Ovary (tissue), 9 donors: ENCODE measurements around the gene ADNP2. TPM values are rescaled to one million over a fixed set of nuclear protein-coding genes. Genes with fewer than 3 reads are reported as not detected.

Source experiments
- DNase-seq, 5 donors: peaks; one replicate each; pipeline ENCODE4 v3.0.0-alpha.2; 2019 to 2020
- H3K27ac ChIP-seq, 2 donors: fragments of 200-600 bp; one replicate each; pipeline versions ENCODE4 v1.5.1 to v1.8.0; 2019 to 2022
- H3K27me3 ChIP-seq: fragments of 200-600 bp; one replicate; pipeline ENCODE4 v1.8.0; 2022
- H3K36me3 ChIP-seq: fragments of 200-600 bp; sonication (generic); one replicate; pipeline ENCODE4 v1.5.1; 2019
- H3K4me1 ChIP-seq: one replicate; pipeline ENCODE4 v1.8.1; 2013; ENCODE audit warnings: mild to moderate bottlenecking, moderate library complexity; ENCODE audit not compliant: insufficient read depth
- H3K4me3 ChIP-seq: fragments of 200-600 bp; sonication (generic); one replicate; pipeline ENCODE4 v1.5.1; 2017
- H3K9me3 ChIP-seq, 2 donors: fragments of 200-600 bp in 1 of 2; sonication (generic) in 1 of 2; one replicate each; pipeline versions ENCODE4 v1.5.1 to v1.8.1; 2013 to 2019; ENCODE audit warnings: mild to moderate bottlenecking in 1 of 2, moderate library complexity in 1 of 2
- EP300 ChIP-seq: sonication (generic); formaldehyde crosslinking; IDR thresholded peaks from one replicate; pipeline ENCODE4 v1.6.1; 2017; ENCODE audit warnings: antibody characterized with exemption
- POLR2A ChIP-seq: fragments of 450-650 bp; IDR thresholded peaks from one replicate; pipeline ENCODE4 v1.6.1; 2017; ENCODE audit warnings: antibody characterized with exemption, mild to moderate bottlenecking, moderate library complexity
- WGBS, 3 donors: extraction: QIAGEN DNeasy Blood & Tissue Kit in 1 of 3; methylation state at CpG; one replicate each; pipeline versions ENCODE4 v1.1.5 to v1.1.7; 2013 to 2017; 5-methylcytosine and 5-hydroxymethylcytosine counted together
- intact Hi-C, 4 donors: fragments of 100-400 bp; cut with DNase I; formaldehyde crosslinking; loops; one replicate each; pipeline versions ENCODE4 v1.11.0 to v1.15.1; 2022 to 2023
- polyA plus RNA-seq, 2 donors: library from polyadenylated mRNA; stranded (reverse); fragments of 200-250 nt in 1 of 2; fragments of 350-450 nt in 1 of 2; fragmentation: Illumina TruSeq in 1 of 2; extraction: RNeasy Lipid Tissue Mini Kit (QIAGEN cat#74804) in 1 of 2; gene quantifications; one replicate each; pipeline ENCODE4 v1.2.3, GENCODE V29; 2013 to 2014
- total RNA-seq, 7 donors: library from RNA; depleted of rRNA in 2 of 7; stranded (reverse); fragments of >200 nt in 2 of 7; fragmentation: NEBNext Ultra II Directional in 3 of 7; extraction: Animal tissue kit (Norgen Biotek cat#: 25700) in 3 of 7; gene quantifications; one replicate each; pipeline versions ENCODE4 v1.1.0 to v1.2.4, GENCODE V29; 2016 to 2023
- TF ChIP-seq, protein P1 (sequence below), 3 donors: fragments of 450-650 bp in 2 of 3; fragments of 200-600 bp in 1 of 3; IDR thresholded peaks; one replicate each; pipeline versions ENCODE4 v1.5.1 to v1.8.0; 2016 to 2022; ENCODE audit warnings: antibody characterized with exemption in 3 of 3, mild to moderate bottlenecking in 1 of 3
- donor health status: DM: no; HTN: no; CAD: no; lungs with moderate emphysema.
- donor health status: DM: no; HTN: no; CAD: no.
- donor health status: Bipolar disorder and iron deficiency.
- donor health status: DM: yes; HTN: yes; CAD: no.
- donor health status: DM: no; HTN: no; CAD: no.
- donor health status: DM: yes; HTN: yes; CAD: no.

Gene ADNP2
- total and polyA plus RNA-seq, 9 donors = 6.7 to 24.6 (median 16.7) TPM

DNA sequence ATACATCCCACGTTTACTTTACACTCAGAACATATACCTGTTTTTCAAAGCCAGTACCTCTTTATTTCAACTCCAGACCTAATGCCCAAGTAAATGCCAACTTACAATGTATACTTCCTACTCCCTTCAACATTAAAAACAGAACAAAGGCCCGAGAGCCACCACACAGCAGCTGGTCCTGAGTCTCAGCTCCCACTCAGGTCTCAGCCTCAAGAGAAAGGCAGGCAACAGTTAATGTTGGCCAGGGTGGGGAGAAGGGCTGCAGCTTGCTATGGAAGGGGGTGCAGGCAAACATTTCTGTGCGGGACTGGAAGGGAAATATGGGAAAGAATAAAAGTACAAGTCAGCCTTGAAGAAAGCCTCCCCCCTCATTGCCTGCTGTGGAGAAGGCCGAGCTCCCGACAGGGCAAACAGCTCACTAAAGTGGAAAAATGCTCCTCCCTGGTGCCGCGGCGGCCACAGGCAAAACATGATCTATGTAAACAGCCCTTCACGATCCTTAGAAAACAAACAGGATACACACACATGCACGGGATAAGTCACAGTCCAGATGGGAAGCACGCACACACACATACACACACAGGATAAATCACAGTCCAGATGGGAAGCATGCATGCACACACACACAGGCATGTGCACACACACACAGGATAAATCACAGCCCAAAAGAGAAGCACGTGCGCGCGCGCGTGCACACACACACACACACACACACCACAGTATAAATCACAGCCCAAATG is 67.4 kb downstream of the ADNP2 start:
- Histone ChIP-seq H3K4me1 (peaks cover 7% of the 10 kb centered on the region), H3K9me3 (no peaks in the 10 kb centered on the region), H3K36me3 (no peaks in the 10 kb centered on the region), H3K27me3 (no peaks in the 10 kb centered on the region), H3K27ac (peak overlapping the region in 1 of 2 donors; percentile 21), H3K4me3 (no peak overlapping the region)
- intact Hi-C loops = no loop called here
- TF ChIP-seq, protein P1, sequence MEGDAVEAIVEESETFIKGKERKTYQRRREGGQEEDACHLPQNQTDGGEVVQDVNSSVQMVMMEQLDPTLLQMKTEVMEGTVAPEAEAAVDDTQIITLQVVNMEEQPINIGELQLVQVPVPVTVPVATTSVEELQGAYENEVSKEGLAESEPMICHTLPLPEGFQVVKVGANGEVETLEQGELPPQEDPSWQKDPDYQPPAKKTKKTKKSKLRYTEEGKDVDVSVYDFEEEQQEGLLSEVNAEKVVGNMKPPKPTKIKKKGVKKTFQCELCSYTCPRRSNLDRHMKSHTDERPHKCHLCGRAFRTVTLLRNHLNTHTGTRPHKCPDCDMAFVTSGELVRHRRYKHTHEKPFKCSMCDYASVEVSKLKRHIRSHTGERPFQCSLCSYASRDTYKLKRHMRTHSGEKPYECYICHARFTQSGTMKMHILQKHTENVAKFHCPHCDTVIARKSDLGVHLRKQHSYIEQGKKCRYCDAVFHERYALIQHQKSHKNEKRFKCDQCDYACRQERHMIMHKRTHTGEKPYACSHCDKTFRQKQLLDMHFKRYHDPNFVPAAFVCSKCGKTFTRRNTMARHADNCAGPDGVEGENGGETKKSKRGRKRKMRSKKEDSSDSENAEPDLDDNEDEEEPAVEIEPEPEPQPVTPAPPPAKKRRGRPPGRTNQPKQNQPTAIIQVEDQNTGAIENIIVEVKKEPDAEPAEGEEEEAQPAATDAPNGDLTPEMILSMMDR (IDR thresholded peaks at IDR 0.05) = no peak
- TF ChIP-seq EP300 (no peak), POLR2A (no peak)
- 12 to 20% (median 12%) methylated on average over 17 of the region's 17 CpGs for WGBS, 3 donors
- peak in 1 of 5 donors; percentile 50 for DNase-seq

DNA sequence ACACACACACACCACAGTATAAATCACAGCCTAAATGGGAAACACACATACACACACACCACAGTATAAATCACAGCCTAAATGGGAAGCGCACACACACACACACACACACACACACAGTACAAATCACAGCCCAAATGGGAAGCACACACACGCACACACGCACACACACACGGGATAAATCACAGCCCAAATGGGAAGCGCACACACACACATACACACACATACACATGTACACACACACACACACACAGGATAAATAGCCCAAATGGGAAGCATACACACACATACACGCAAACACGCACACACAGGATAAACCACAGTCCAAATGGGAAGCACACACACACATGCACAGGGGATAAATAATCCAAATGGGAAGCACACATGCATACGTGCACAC is 68.1 kb downstream of the ADNP2 start:
- Histone ChIP-seq H3K4me3 (no peak overlapping the region), H3K9me3 (no peaks in the 10 kb centered on the region), H3K27me3 (no peaks in the 10 kb centered on the region), H3K4me1 (peaks cover 13% of the 10 kb centered on the region), H3K36me3 (no peaks in the 10 kb centered on the region), H3K27ac (no peak overlapping the region)
- intact Hi-C loops = no loop called here
- no peak for DNase-seq
- WGBS, 3 donors = 73 to 77% (median 76%) methylated on average over 8 of the region's 8 CpGs
- TF ChIP-seq POLR2A (no peak), EP300 (no peak)
- TF ChIP-seq, protein P1 (IDR thresholded peaks at IDR 0.05) = no peak

- peaks cover 18% of the 10 kb centered on the region for H3K4me1 ChIP-seq
- no peak for DNase-seq
- no peaks in the 10 kb centered on the region for H3K27me3 ChIP-seq
- H3K27ac ChIP-seq = no peak overlapping the region
- WGBS, 3 donors = 86 to 90% (median 87%) methylated on average over 30 of the region's 30 CpGs
- no peak overlapping the region for H3K4me3 ChIP-seq
- no peaks in the 10 kb centered on the region for H3K36me3 ChIP-seq
- TF ChIP-seq POLR2A = no peak
- TF ChIP-seq EP300 = no peak
- intact Hi-C loops = loop anchor here in 1 of 4 donors (1.0 kb wide), 1 partner anchor 29 kb away; no protein-coding TSS in a partner anchor
- no peaks in the 10 kb centered on the region for H3K9me3 ChIP-seq
These were observed 70.1 kb downstream of the ADNP2 start for GRCh38 chr18:80178935-80179818.

DNA sequence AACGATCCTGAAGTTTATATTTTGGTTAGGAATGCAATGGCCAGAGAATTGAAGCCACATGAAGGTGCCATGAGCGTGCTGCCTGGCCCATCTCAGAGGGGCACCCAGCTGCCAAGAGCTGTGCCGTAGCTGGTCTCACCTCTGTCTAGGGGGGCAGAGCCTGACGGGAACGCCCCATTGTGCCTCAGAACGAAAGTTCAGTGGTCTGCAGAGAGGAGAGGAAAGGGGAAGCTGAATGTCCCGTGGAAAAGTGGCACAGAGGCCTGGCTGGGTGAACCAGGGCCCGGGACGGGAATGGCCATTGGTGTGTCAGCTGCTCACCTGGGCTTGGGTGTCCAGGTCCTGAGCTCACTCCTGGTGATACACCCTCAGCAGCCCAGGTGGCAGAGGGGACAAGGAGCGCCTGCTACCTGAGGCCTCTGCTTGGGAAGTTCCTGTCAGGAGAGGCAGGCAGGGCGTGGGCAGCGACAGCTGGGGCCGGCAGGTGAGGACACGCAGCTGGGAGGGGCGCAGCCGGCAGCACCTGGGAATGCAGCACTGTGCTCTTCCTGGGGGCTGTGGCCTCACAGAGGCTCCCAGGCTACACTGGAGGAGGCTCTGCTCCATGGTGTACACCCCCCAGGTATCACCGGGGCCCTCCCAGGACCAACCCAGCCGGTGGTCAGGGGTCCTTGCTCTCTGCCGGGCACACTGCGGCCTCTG is 70.9 kb downstream of the ADNP2 start:
- intact Hi-C loops = loop anchor here in 1 of 4 donors (1.0 kb wide), 1 partner anchor 30 kb away; no protein-coding TSS in a partner anchor
- no peak for DNase-seq
- no peaks in the 10 kb centered on the region for H3K27me3 ChIP-seq
- 86 to 89% (median 87%) methylated on average over 19 to 20 of the region's 20 CpGs for WGBS, 3 donors
- H3K4me1 ChIP-seq = peaks cover 18% of the 10 kb centered on the region
- TF ChIP-seq EP300 (no peak), POLR2A (no peak)
- TF ChIP-seq, protein P1 (IDR thresholded peaks at IDR 0.05) = no peak
- no peaks in the 10 kb centered on the region for H3K36me3 ChIP-seq
- no peaks in the 10 kb centered on the region for H3K9me3 ChIP-seq
- H3K27ac ChIP-seq = no peak overlapping the region
- H3K4me3 ChIP-seq = no peak overlapping the region
